HEK293 (cell line): Measurements from ENCODE around the gene ANKRD33B.

ENCODE experiments used
- CTCF ChIA-PET: fragments of 350-600 bp; formaldehyde crosslinking; extraction: SDS; loops from one replicate; lab custom pipeline; 2021; ENCODE audit warnings: antibody characterized with exemption; lab: Yijun Ruan, JAX
- POLR2A ChIA-PET: fragments of 300-600 bp; formaldehyde crosslinking; extraction: SDS; loops from one replicate; lab custom pipeline; 2020; ENCODE audit warnings: antibody characterized with exemption, inconsistent platforms; lab: Yijun Ruan, JAX
- H3K27ac ChIP-seq: fragments of 200-500 bp; sonication (Bioruptor generic); 2 replicates; pipeline ENCODE4 v1.5.1; 2014; ENCODE audit warnings: low read depth, low read length, control low read depth, inconsistent platforms; ENCODE audit errors: extremely low read depth
- H3K36me3 ChIP-seq, 2 experiments: fragments of 200-500 bp in 1 of 2; sonication (Bioruptor generic) in 1 of 2; 1 replicate in 1 of 2; 2 replicates in 1 of 2; pipeline ENCODE4 v1.5.1; 2014 to 2017; ENCODE audit warnings: inconsistent platforms in 2 of 2, low read length in 2 of 2; ENCODE audit not compliant: control insufficient read depth in 2 of 2, insufficient read depth in 1 of 2
- H3K4me1 ChIP-seq: fragments of 200-500 bp; sonication (Bioruptor generic); 2 replicates; pipeline ENCODE4 v1.5.1; 2014; ENCODE audit warnings: mild to moderate bottlenecking, low read length, inconsistent platforms; ENCODE audit not compliant: control insufficient read depth, insufficient read depth
- H3K4me3 ChIP-seq: 2 replicates; pipeline ENCODE4 v1.5.1; 2011; ENCODE audit warnings: low read depth, mild to moderate bottlenecking, control low read depth, low read length, moderate library complexity
- H3K9me3 ChIP-seq: fragments of 200-500 bp; sonication (Bioruptor generic); 2 replicates; pipeline ENCODE4 v1.5.1; 2014; ENCODE audit warnings: low read depth, low read length, inconsistent platforms; ENCODE audit not compliant: control insufficient read depth, insufficient read depth
- BCL11A ChIP-seq: fragments of 450-650 bp; formaldehyde crosslinking; IDR thresholded peaks from 2 replicates; pipeline ENCODE4 v1.5.1; 2016; ENCODE audit warnings: low read depth, missing biosample characterization, missing genetic modification characterization
- GLIS2 ChIP-seq: fragments of 450-650 bp; formaldehyde crosslinking; IDR thresholded peaks from 2 replicates; pipeline ENCODE4 v1.5.1; 2016; ENCODE audit warnings: missing biosample characterization, missing genetic modification characterization
- KLF1 ChIP-seq: fragments of 450-650 bp; formaldehyde crosslinking; IDR thresholded peaks from 2 replicates; pipeline ENCODE4 v1.5.1; 2016; ENCODE audit warnings: missing biosample characterization, missing genetic modification characterization
- MEIS1 ChIP-seq: sonication (generic); formaldehyde crosslinking; IDR thresholded peaks from 2 replicates; pipeline ENCODE4 v1.8.1; 2022; ENCODE audit warnings: missing genetic modification reagents, mild to moderate bottlenecking, borderline replicate concordance
- PRDM1 ChIP-seq: fragments of 450-650 bp; formaldehyde crosslinking; IDR thresholded peaks from 2 replicates; pipeline ENCODE4; 2016; ENCODE audit warnings: missing biosample characterization, missing genetic modification characterization
- YY2 ChIP-seq: fragments of 450-650 bp; formaldehyde crosslinking; IDR thresholded peaks from 2 replicates; pipeline ENCODE4 v1.5.1; 2016; ENCODE audit warnings: missing biosample characterization, missing genetic modification characterization
- ZBTB7A ChIP-seq: fragments of 450-650 bp; formaldehyde crosslinking; IDR thresholded peaks from 2 replicates; pipeline ENCODE4 v1.5.1; 2016; ENCODE audit warnings: low read depth, missing biosample characterization, missing genetic modification characterization
- ZFHX2 ChIP-seq: fragments of 450-650 bp; formaldehyde crosslinking; conservative IDR thresholded peaks from 2 replicates; pipeline ENCODE4 v1.5.1; 2016; ENCODE audit warnings: missing biosample characterization, missing genetic modification characterization
- ZFP69B ChIP-seq: fragments of 450-650 bp; formaldehyde crosslinking; IDR thresholded peaks from 2 replicates; pipeline ENCODE4 v1.5.1; 2016; ENCODE audit warnings: missing biosample characterization, missing genetic modification characterization
- ZNF10 ChIP-seq: fragments of 450-650 bp; formaldehyde crosslinking; IDR thresholded peaks from 2 replicates; pipeline ENCODE4 v1.5.1; 2017; ENCODE audit warnings: missing biosample characterization, missing genetic modification characterization
- ZNF114 ChIP-seq: fragments of 450-650 bp; formaldehyde crosslinking; IDR thresholded peaks from 2 replicates; pipeline ENCODE4 v1.5.0; 2017; ENCODE audit warnings: missing biosample characterization, missing genetic modification characterization
- ZNF132 ChIP-seq: fragments of 450-650 bp; formaldehyde crosslinking; IDR thresholded peaks from 2 replicates; pipeline ENCODE4 v1.5.1; 2017; ENCODE audit warnings: missing biosample characterization, missing genetic modification characterization, borderline replicate concordance
- ZNF138 ChIP-seq: fragments of 450-650 bp; formaldehyde crosslinking; IDR thresholded peaks from 2 replicates; pipeline ENCODE4 v1.5.1; 2016; ENCODE audit warnings: missing biosample characterization, missing genetic modification characterization, borderline replicate concordance
- ZNF169 ChIP-seq: fragments of 450-650 bp; formaldehyde crosslinking; IDR thresholded peaks from 2 replicates; pipeline ENCODE4 v1.5.1; 2016; ENCODE audit warnings: missing biosample characterization, missing genetic modification characterization
- ZNF404 ChIP-seq: fragments of 450-650 bp; formaldehyde crosslinking; IDR thresholded peaks from 2 replicates; pipeline ENCODE4 v1.5.1; 2017; ENCODE audit warnings: missing biosample characterization, missing genetic modification characterization
- ZNF549 ChIP-seq: fragments of 450-650 bp; IDR thresholded peaks from 2 replicates; pipeline ENCODE4 v1.5.1; 2018; ENCODE audit warnings: missing biosample characterization, missing genetic modification characterization, mild to moderate bottlenecking, inconsistent platforms, moderate library complexity
- ZNF585B ChIP-seq: fragments of 450-650 bp; formaldehyde crosslinking; IDR thresholded peaks from 2 replicates; pipeline ENCODE4 v1.5.1; 2016; ENCODE audit warnings: missing biosample characterization, missing genetic modification characterization
- ZNF660 ChIP-seq: fragments of 450-650 bp; IDR thresholded peaks from 2 replicates; pipeline ENCODE4 v1.5.1; 2018; ENCODE audit warnings: missing biosample characterization, mild to moderate bottlenecking, missing genetic modification characterization
- ZNF843 ChIP-seq: fragments of 450-650 bp; formaldehyde crosslinking; IDR thresholded peaks from 2 replicates; pipeline ENCODE4 v1.5.1; 2016; ENCODE audit warnings: missing biosample characterization, missing genetic modification characterization
- ZSCAN16 ChIP-seq: fragments of 450-650 bp; formaldehyde crosslinking; IDR thresholded peaks from 2 replicates; pipeline ENCODE4 v1.5.1; 2016; ENCODE audit warnings: missing biosample characterization, missing genetic modification characterization
- TF ChIP-seq, protein P1 (sequence below): fragments of 450-650 bp; formaldehyde crosslinking; IDR thresholded peaks from 2 replicates; pipeline ENCODE4 v1.5.1; 2016; ENCODE audit warnings: missing biosample characterization, missing genetic modification characterization
- TF ChIP-seq, protein P2 (sequence below): fragments of 450-650 bp; formaldehyde crosslinking; IDR thresholded peaks from 2 replicates; pipeline ENCODE4 v1.5.1; 2016; ENCODE audit warnings: missing biosample characterization, missing genetic modification characterization

Gene ANKRD33B

DNA sequence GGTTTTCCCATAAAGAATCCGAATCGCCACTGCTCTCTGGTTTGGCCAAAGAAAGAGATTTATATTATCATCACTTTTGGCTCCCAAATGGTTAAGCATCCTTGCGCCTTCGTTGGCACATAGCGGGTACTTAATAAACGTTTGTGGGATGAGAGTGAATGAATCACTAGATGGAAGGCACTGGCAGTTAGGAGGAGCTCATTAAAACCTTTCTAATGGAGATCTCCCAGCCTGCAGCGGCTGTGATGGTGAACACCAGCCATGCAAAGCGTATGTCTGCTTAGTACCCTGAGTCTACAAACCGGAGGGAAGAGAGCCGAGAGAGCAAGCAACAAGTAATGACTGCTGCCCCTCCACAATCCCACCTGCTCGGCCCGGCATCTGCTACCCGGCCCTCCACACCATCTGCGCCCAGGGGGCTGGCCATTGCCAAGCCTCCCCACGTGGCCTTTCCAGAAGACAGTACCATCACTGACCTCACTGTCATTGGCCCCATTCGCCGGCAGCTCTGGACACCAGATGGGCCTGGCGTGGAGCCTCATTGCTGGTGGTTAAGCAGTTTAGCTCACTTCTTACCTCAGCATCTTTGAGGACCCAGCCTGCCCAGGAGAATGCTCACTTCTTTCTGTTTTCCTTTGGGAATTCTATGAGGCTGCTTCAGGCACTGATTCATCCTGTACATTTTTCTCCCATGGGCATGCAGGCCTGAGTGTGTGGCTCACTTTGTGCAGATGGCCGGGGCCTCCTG lies 39.3 kb upstream of the ANKRD33B start:
- Histone ChIP-seq H3K4me3 (no peak overlapping the region), H3K4me1 (no peaks in the 10 kb centered on the region), H3K36me3 (no peaks in the 10 kb centered on the region), H3K27ac (no peak overlapping the region), H3K9me3 (no peaks in the 10 kb centered on the region)
- CTCF ChIA-PET = interaction anchor here (0.6 kb wide), 2 partner anchors 78 to 150 kb away, joined by 3 to 4 read pairs; no protein-coding TSS in a partner anchor
- no peak for TF ChIP-seq YY2 (tag by site-specific recombination)
- TF ChIP-seq, protein P1, sequence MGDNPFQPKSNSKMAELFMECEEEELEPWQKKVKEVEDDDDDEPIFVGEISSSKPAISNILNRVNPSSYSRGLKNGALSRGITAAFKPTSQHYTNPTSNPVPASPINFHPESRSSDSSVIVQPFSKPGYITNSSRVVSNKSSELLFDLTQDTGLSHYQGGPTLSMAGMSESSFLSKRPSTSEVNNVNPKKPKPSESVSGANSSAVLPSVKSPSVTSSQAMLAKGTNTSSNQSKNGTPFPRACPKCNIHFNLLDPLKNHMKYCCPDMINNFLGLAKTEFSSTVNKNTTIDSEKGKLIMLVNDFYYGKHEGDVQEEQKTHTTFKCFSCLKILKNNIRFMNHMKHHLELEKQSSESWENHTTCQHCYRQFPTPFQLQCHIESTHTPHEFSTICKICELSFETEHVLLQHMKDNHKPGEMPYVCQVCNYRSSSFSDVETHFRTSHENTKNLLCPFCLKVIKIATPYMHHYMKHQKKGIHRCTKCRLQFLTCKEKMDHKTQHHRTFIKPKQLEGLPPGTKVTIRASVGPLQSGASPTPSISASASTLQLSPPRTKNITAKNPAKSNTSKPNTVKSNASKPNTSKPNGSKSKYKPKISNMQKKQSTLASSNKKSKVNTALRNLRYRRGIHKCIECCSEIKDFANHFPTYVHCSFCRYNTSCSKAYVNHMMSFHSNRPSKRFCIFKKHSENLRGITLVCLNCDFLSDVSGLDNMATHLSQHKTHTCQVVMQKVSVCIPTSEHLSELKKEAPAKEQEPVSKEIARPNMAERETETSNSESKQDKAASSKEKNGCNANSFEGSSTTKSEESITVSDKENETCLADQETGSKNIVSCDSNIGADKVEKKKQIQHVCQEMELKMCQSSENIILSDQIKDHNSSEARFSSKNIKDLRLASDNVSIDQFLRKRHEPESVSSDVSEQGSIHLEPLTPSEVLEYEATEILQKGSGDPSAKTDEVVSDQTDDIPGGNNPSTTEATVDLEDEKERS (tag by site-specific recombination) = no peak
- TF ChIP-seq KLF1 (tag by site-specific recombination) = no peak
- no peak for TF ChIP-seq ZNF169 (tag by site-specific recombination)
- TF ChIP-seq, protein P2, sequence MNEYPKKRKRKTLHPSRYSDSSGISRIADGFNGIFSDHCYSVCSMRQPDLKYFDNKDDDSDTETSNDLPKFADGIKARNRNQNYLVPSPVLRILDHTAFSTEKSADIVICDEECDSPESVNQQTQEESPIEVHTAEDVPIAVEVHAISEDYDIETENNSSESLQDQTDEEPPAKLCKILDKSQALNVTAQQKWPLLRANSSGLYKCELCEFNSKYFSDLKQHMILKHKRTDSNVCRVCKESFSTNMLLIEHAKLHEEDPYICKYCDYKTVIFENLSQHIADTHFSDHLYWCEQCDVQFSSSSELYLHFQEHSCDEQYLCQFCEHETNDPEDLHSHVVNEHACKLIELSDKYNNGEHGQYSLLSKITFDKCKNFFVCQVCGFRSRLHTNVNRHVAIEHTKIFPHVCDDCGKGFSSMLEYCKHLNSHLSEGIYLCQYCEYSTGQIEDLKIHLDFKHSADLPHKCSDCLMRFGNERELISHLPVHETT (tag by site-specific recombination) = no peak
- TF ChIP-seq ZNF10 (tag by site-specific recombination) = no peak
- TF ChIP-seq ZBTB7A (tag by site-specific recombination) = no peak
- no peak for TF ChIP-seq ZNF114 (tag by site-specific recombination)
- TF ChIP-seq ZNF843 (tag by site-specific recombination) = no peak
- no peak for TF ChIP-seq ZNF132
- no peak for TF ChIP-seq ZFP69B (tag by site-specific recombination)
- TF ChIP-seq ZSCAN16 (tag by site-specific recombination) = no peak
- TF ChIP-seq ZFHX2 = no peak
- TF ChIP-seq ZNF138 (tag by site-specific recombination) = no peak
- TF ChIP-seq ZNF404 = no peak
- TF ChIP-seq BCL11A = no peak
- no peak for TF ChIP-seq ZNF549 (tag by site-specific recombination)
- no peak for TF ChIP-seq ZNF660
- TF ChIP-seq GLIS2 (tag by site-specific recombination) = no peak
- TF ChIP-seq MEIS1 = no peak
- POLR2A ChIA-PET = no interaction called here

DNA sequence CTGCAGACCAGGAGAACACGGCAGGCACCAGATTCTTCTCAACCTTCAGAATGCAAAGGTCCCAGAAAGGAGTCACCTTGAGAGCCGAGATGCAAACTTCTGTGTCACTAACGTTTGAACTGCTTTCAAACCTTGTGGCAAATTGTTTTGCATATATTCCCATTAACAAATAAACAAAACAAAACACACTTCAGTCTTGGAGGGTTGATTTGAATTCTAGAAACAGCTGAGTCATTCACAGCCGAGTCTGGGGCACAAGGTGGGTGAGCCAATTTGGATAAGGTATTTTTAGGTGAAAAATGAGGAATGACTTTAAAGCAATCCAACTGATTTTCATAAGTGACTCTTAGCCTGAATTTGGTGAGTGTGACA lies 38.8 kb upstream of the ANKRD33B start:
- Histone ChIP-seq H3K9me3 (no peaks in the 10 kb centered on the region), H3K36me3 (no peaks in the 10 kb centered on the region), H3K4me3 (no peak overlapping the region), H3K4me1 (no peaks in the 10 kb centered on the region), H3K27ac (no peak overlapping the region)
- ChIA-PET CTCF (no interaction called here), POLR2A (no interaction called here)
- TF ChIP-seq PRDM1 (tag by site-specific recombination) (no peak), ZNF585B (tag by site-specific recombination) (no peak)
